ENCODE measurements around the gene ERC2.

ERC2 gene

GRCh38 chr3:55477306-55478303 lies 990.7 kb downstream of the ERC2 start:
- TF ChIP-seq GATA2 (IDR thresholded peaks at IDR 0.05; ENCODE audit: low read depth, low read length) (no peak), GATA3 (IDR thresholded peaks at IDR 0.05; ENCODE audit: low read depth, low read length) (no peak)

- no peak for TF ChIP-seq GATA2 (IDR thresholded peaks at IDR 0.05; ENCODE audit: low read depth, low read length)
These were observed 991.8 kb downstream of the ERC2 start for GRCh38 chr3:55476515-55476914.

- TF ChIP-seq GATA2 (IDR thresholded peaks at IDR 0.05; ENCODE audit: low read depth, low read length) (no peak), GATA3 (IDR thresholded peaks at IDR 0.05; ENCODE audit: low read depth, low read length) (no peak)
These were observed 994.0 kb downstream of the ERC2 start for GRCh38 chr3:55474213-55474632.

- no peak for TF ChIP-seq GATA2 (IDR thresholded peaks at IDR 0.05; ENCODE audit: low read depth, low read length)
- no peak for TF ChIP-seq GATA3 (IDR thresholded peaks at IDR 0.05; ENCODE audit: low read depth, low read length)
These were observed 994.5 kb downstream of the ERC2 start for GRCh38 chr3:55473788-55474187.

- no peak for TF ChIP-seq GATA3 (IDR thresholded peaks at IDR 0.05; ENCODE audit: low read depth, low read length)
- no peak for TF ChIP-seq GATA2 (IDR thresholded peaks at IDR 0.05; ENCODE audit: low read depth, low read length)
These were observed 996.6 kb downstream of the ERC2 start for GRCh38 chr3:55471522-55472280.

GRCh38 chr3:55471084-55471483 lies 997.2 kb downstream of the ERC2 start:
- TF ChIP-seq GATA2 (IDR thresholded peaks at IDR 0.05; ENCODE audit: low read depth, low read length) (no peak), GATA3 (IDR thresholded peaks at IDR 0.05; ENCODE audit: low read depth, low read length) (no peak)

- TF ChIP-seq GATA3 (IDR thresholded peaks at IDR 0.05; ENCODE audit: low read depth, low read length) (no peak), GATA2 (IDR thresholded peaks at IDR 0.05; ENCODE audit: low read depth, low read length) (no peak)
These were observed 998.2 kb downstream of the ERC2 start for GRCh38 chr3:55469957-55470526.

GRCh38 chr3:55468251-55468650 lies 1000.0 kb downstream of the ERC2 start:
- TF ChIP-seq GATA2 (IDR thresholded peaks at IDR 0.05; ENCODE audit: low read depth, low read length) (no peak), GATA3 (IDR thresholded peaks at IDR 0.05; ENCODE audit: low read depth, low read length) (no peak)

- TF ChIP-seq GATA3 (IDR thresholded peaks at IDR 0.05; ENCODE audit: low read depth, low read length) (no peak), GATA2 (IDR thresholded peaks at IDR 0.05; ENCODE audit: low read depth, low read length) (no peak)
These were observed 1001.2 kb downstream of the ERC2 start for GRCh38 chr3:55467099-55467498.

- no peak for TF ChIP-seq GATA2 (IDR thresholded peaks at IDR 0.05; ENCODE audit: low read depth, low read length)
- TF ChIP-seq GATA3 (IDR thresholded peaks at IDR 0.05; ENCODE audit: low read depth, low read length) = no peak
These were observed 1001.7 kb downstream of the ERC2 start for GRCh38 chr3:55466526-55466925.

GRCh38 chr3:55461896-55462295 lies 1006.4 kb downstream of the ERC2 start:
- TF ChIP-seq GATA2 (IDR thresholded peaks at IDR 0.05; ENCODE audit: low read depth, low read length) = no peak
- TF ChIP-seq GATA3 (IDR thresholded peaks at IDR 0.05; ENCODE audit: low read depth, low read length) = no peak

- TF ChIP-seq GATA3 (IDR thresholded peaks at IDR 0.05; ENCODE audit: low read depth, low read length) = no peak
- TF ChIP-seq GATA2 (IDR thresholded peaks at IDR 0.05; ENCODE audit: low read depth, low read length) = no peak
These were observed 1008.4 kb downstream of the ERC2 start for GRCh38 chr3:55459838-55460237.

All from SH-SY5Y (cell line).